GM19395 (cell line): ENCODE data around the gene NAE1.

Experiments
- ATAC-seq: cut with Tn5 transposase; IDR thresholded peaks from one replicate; pipeline ENCODE4 v1.9.1; 2021; ENCODE audit warnings: mild to moderate bottlenecking, moderate library complexity; ENCODE audit not compliant: unreplicated experiment

NAE1 gene

GRCh38 chr16:66850115-66850815 lies 19.5 kb upstream of the NAE1 start:
- ATAC-seq, result no peak

- ATAC-seq, result no peak
These were observed 18.8 kb upstream of the NAE1 start for GRCh38 chr16:66849549-66849948.

- no peak for ATAC-seq
These were observed 18.2 kb upstream of the NAE1 start for GRCh38 chr16:66849021-66849420.

GRCh38 chr16:66848172-66848571 lies 17.4 kb upstream of the NAE1 start:
- ATAC-seq, result no peak

GRCh38 chr16:66847533-66848067 lies 16.8 kb upstream of the NAE1 start:
- no peak for ATAC-seq

- ATAC-seq, result no peak
These were observed 16.1 kb upstream of the NAE1 start for GRCh38 chr16:66846831-66847230.

- ATAC-seq, result no peak
These were observed 15.5 kb upstream of the NAE1 start for GRCh38 chr16:66846266-66846665.

GRCh38 chr16:66845791-66846221 lies 15.0 kb upstream of the NAE1 start:
- no peak for ATAC-seq

- no peak for ATAC-seq
These were observed 14.3 kb upstream of the NAE1 start for GRCh38 chr16:66845080-66845410.

- no peak for ATAC-seq
These were observed 13.7 kb upstream of the NAE1 start, which contains the start of gene CA7 for GRCh38 chr16:66844342-66845079. Gene CA7 (plus strand): TSS chr16:66844414. CDS start chr16:66844488, 74 bp downstream.

- ATAC-seq, result no peak
These were observed 13.2 kb upstream of the NAE1 start for GRCh38 chr16:66844009-66844341.

GRCh38 chr16:66843191-66843590 lies 12.4 kb upstream of the NAE1 start:
- no peak for ATAC-seq

- ATAC-seq, result no peak
These were observed 12.0 kb upstream of the NAE1 start for GRCh38 chr16:66842765-66843164.

- ATAC-seq, result no peak
These were observed 10.6 kb upstream of the NAE1 start for GRCh38 chr16:66841366-66841765.

GRCh38 chr16:66840883-66841282 lies 10.1 kb upstream of the NAE1 start:
- no peak for ATAC-seq

- no peak for ATAC-seq
These were observed 4.0 kb upstream of the NAE1 start for GRCh38 chr16:66834746-66835145.

- ATAC-seq, result no peak
These were observed 2.0 kb upstream of the NAE1 start for GRCh38 chr16:66832661-66833305.

- no peak for ATAC-seq
These were observed 1.4 kb upstream of the NAE1 start for GRCh38 chr16:66832190-66832589.

GRCh38 chr16:66824006-66824405 lies 6.8 kb downstream of the NAE1 start:
- ATAC-seq, result no peak

GRCh38 chr16:66814734-66815133 lies 16.0 kb downstream of the NAE1 start:
- no peak for ATAC-seq

GRCh38 chr16:66811043-66811442 lies 19.7 kb downstream of the NAE1 start:
- ATAC-seq, result no peak

GRCh38 chr16:66810391-66810790 lies 20.4 kb downstream of the NAE1 start:
- no peak for ATAC-seq
